HG03354 (cell line): Measurements from ENCODE around the gene ASB1.

Experiments used
- ATAC-seq: cut with Tn5 transposase; IDR thresholded peaks from one replicate; pipeline ENCODE4 v1.9.1; 2021; ENCODE audit warnings: mild to moderate bottlenecking; ENCODE audit not compliant: unreplicated experiment, poor library complexity, severe bottlenecking

Gene ASB1

GRCh38 chr2:238462782-238463396, 36.2 kb downstream of the ASB1 start:
- peak; percentile 52 for ATAC-seq

- no peak for ATAC-seq
These were observed 37.7 kb downstream of the ASB1 start for GRCh38 chr2:238464389-238464788.

GRCh38 chr2:238465487-238466242, 38.9 kb downstream of the ASB1 start:
- ATAC-seq = no peak

GRCh38 chr2:238466243-238466756, 39.6 kb downstream of the ASB1 start:
- no peak for ATAC-seq

- no peak for ATAC-seq
These were observed 40.3 kb downstream of the ASB1 start for GRCh38 chr2:238467062-238467461.

GRCh38 chr2:238467792-238468191, 41.1 kb downstream of the ASB1 start:
- no peak for ATAC-seq

GRCh38 chr2:238469155-238469554, 42.4 kb downstream of the ASB1 start:
- ATAC-seq = no peak

GRCh38 chr2:238473014-238473413, 46.3 kb downstream of the ASB1 start:
- no peak for ATAC-seq

- no peak for ATAC-seq
These were observed 46.8 kb downstream of the ASB1 start for GRCh38 chr2:238473523-238473922.

- ATAC-seq = no peak
These were observed 48.3 kb downstream of the ASB1 start for GRCh38 chr2:238475034-238475433.

- ATAC-seq = no peak
These were observed 48.8 kb downstream of the ASB1 start for GRCh38 chr2:238475566-238475965.

- ATAC-seq = no peak
These were observed 49.5 kb downstream of the ASB1 start for GRCh38 chr2:238476258-238476657.

- no peak for ATAC-seq
These were observed 51.5 kb downstream of the ASB1 start for GRCh38 chr2:238478216-238478615.

- no peak for ATAC-seq
These were observed 53.1 kb downstream of the ASB1 start for GRCh38 chr2:238479847-238480246.

GRCh38 chr2:238483021-238483420, 56.3 kb downstream of the ASB1 start:
- no peak for ATAC-seq

- no peak for ATAC-seq
These were observed 56.9 kb downstream of the ASB1 start for GRCh38 chr2:238483656-238484055.

- ATAC-seq = no peak
These were observed 58.1 kb downstream of the ASB1 start for GRCh38 chr2:238484522-238485452.

- ATAC-seq = no peak
These were observed 59.6 kb downstream of the ASB1 start for GRCh38 chr2:238486123-238486848.

- ATAC-seq = no peak
These were observed 60.4 kb downstream of the ASB1 start for GRCh38 chr2:238487134-238487533.
